Measurements from ENCODE around the gene SLC30A9. TPM values are rescaled to one million over a fixed set of nuclear protein-coding genes. Genes with fewer than 3 reads are reported as not detected.

Gene SLC30A9
- polyA plus RNA-seq, 2 of the 4 experiments (the other 2 are of a cell fraction): 28.7 to 57.6 TPM

GRCh38 chr4:41992967-41993857 is 2.9 kb downstream of the SLC30A9 start:
- Histone ChIP-seq H3K4me2 (peak overlapping the region; percentile 68), H3K4me1 (peaks cover 22% of the 10 kb centered on the region), H3K4me3 (no peak overlapping the region), H3K9me3 (no peaks in the 10 kb centered on the region), H3K27ac (no peak overlapping the region)
- no peak for FAIRE-seq
- POLR2A ChIA-PET: no interaction called here
- 55% methylated on average over 4 of the region's 4 CpGs for WGBS (ENCODE audit: missing lambda C conversion rate)
- TF ChIP-seq TFCP2L1 (CRISPR knock-in tag; IDR thresholded peaks at IDR 0.05): no peak
- TF ChIP-seq MYC (IDR thresholded peaks at IDR 0.05; ENCODE audit: borderline replicate concordance, low read length): no peak
- no peak for TF ChIP-seq RARB (CRISPR knock-in tag; IDR thresholded peaks at IDR 0.05)
- no peak for TF ChIP-seq MAFK (IDR thresholded peaks at IDR 0.05; ENCODE audit: partially characterized antibody)
- TF ChIP-seq TP53 (CRISPR knock-in tag; IDR thresholded peaks at IDR 0.05): no peak
- TF ChIP-seq, protein P1, sequence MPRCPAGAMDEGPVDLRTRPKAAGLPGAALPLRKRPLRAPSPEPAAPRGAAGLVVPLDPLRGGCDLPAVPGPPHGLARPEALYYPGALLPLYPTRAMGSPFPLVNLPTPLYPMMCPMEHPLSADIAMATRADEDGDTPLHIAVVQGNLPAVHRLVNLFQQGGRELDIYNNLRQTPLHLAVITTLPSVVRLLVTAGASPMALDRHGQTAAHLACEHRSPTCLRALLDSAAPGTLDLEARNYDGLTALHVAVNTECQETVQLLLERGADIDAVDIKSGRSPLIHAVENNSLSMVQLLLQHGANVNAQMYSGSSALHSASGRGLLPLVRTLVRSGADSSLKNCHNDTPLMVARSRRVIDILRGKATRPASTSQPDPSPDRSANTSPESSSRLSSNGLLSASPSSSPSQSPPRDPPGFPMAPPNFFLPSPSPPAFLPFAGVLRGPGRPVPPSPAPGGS (IDR thresholded peaks at IDR 0.05): no peak
- TF ChIP-seq PHF8 (IDR thresholded peaks at IDR 0.05; ENCODE audit: borderline replicate concordance, low read depth): no peak
- TF ChIP-seq NFE2L2 (conservative IDR thresholded peaks at IDR 0.05; ENCODE audit: low read length): no peak
- no peak for TF ChIP-seq HEYL (CRISPR knock-in tag; IDR thresholded peaks at IDR 0.05)
- no peak for TF ChIP-seq ZNF302 (CRISPR knock-in tag; IDR thresholded peaks at IDR 0.05)
- no peak for TF ChIP-seq HOXB5 (CRISPR knock-in tag; IDR thresholded peaks at IDR 0.05)
- TF ChIP-seq MAZ (IDR thresholded peaks at IDR 0.05; ENCODE audit: borderline replicate concordance, low read depth, low read length): no peak
- no peak for TF ChIP-seq RAD21 (conservative IDR thresholded peaks at IDR 0.05 in 1 of 2, IDR thresholded peaks at IDR 0.05 in 1 of 2)
- no peak for TF ChIP-seq CHD2 (IDR thresholded peaks at IDR 0.05; ENCODE audit: low read length, partially characterized antibody)
- TF ChIP-seq ZFP36 (IDR thresholded peaks at IDR 0.05; ENCODE audit: borderline replicate concordance, partially characterized antibody): no peak
- CTCF ChIA-PET: interaction anchor here (0.6 kb wide), 1 partner anchor 300 kb away, joined by 3 read pairs; no protein-coding TSS in a partner anchor
- no peak for DNase-seq (ENCODE audit: low read depth in 1 of 2, low spot score in 1 of 2)
- ATAC-seq: no peak

GRCh38 chr4:41994461-41994985 is 4.2 kb downstream of the SLC30A9 start:
- no peak for FAIRE-seq
- Histone ChIP-seq H3K4me3 (no peak overlapping the region), H3K4me1 (peaks cover 16% of the 10 kb centered on the region; the same call in 2 of the 3 replicates), H3K27ac (no peak overlapping the region), H3K4me2 (no peak overlapping the region), H3K9me3 (no peaks in the 10 kb centered on the region)
- no peak for DNase-seq (ENCODE audit: low read depth in 1 of 2, low spot score in 1 of 2)
- CTCF ChIA-PET: no interaction called here
- POLR2A ChIA-PET: no interaction called here
- no peak for ATAC-seq
- 88% methylated on average over 3 of the region's 3 CpGs for WGBS (ENCODE audit: missing lambda C conversion rate)
- TF ChIP-seq FOXS1 (CRISPR knock-in tag; IDR thresholded peaks at IDR 0.05) (no peak), MAZ (IDR thresholded peaks at IDR 0.05; ENCODE audit: borderline replicate concordance, low read depth, low read length) (no peak), MAFK (IDR thresholded peaks at IDR 0.05; ENCODE audit: partially characterized antibody) (no peak), HOXA7 (CRISPR knock-in tag; IDR thresholded peaks at IDR 0.05) (no peak)
- TF ChIP-seq, protein P2, sequence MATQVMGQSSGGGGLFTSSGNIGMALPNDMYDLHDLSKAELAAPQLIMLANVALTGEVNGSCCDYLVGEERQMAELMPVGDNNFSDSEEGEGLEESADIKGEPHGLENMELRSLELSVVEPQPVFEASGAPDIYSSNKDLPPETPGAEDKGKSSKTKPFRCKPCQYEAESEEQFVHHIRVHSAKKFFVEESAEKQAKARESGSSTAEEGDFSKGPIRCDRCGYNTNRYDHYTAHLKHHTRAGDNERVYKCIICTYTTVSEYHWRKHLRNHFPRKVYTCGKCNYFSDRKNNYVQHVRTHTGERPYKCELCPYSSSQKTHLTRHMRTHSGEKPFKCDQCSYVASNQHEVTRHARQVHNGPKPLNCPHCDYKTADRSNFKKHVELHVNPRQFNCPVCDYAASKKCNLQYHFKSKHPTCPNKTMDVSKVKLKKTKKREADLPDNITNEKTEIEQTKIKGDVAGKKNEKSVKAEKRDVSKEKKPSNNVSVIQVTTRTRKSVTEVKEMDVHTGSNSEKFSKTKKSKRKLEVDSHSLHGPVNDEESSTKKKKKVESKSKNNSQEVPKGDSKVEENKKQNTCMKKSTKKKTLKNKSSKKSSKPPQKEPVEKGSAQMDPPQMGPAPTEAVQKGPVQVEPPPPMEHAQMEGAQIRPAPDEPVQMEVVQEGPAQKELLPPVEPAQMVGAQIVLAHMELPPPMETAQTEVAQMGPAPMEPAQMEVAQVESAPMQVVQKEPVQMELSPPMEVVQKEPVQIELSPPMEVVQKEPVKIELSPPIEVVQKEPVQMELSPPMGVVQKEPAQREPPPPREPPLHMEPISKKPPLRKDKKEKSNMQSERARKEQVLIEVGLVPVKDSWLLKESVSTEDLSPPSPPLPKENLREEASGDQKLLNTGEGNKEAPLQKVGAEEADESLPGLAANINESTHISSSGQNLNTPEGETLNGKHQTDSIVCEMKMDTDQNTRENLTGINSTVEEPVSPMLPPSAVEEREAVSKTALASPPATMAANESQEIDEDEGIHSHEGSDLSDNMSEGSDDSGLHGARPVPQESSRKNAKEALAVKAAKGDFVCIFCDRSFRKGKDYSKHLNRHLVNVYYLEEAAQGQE (IDR thresholded peaks at IDR 0.05): no peak
